ENCODE data around the gene SP5.

The SP5 gene

DNA sequence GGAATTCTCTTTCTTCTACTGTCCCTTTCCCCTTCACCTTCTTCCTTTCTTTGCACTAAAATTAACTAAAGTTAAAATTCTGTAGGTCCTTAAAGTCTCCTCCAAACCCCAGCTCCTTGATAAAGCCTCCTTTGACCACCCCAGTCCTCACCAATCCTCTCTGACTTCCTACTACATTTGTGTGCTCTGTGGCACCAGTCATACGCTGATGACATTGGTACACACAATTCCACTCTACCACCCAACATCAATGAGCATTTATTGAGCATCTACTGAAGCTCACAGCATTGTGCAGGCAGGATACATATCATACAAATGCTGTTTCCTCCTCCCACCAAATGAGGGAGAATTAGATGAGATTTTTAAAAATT lies 4.5 kb upstream of the SP5 start:
- Histone ChIP-seq H3K9me3 (ENCODE audit: control insufficient read depth in 1 of 2, low read length in 2 of 2) (no peaks in the 10 kb centered on the region), H3K4me1 (ENCODE audit: control insufficient read depth in 1 of 2, insufficient read depth in 2 of 2, low read length in 2 of 2) (peaks cover 0 to 11% of the 10 kb centered on the region in 2 donors), H3K27ac (ENCODE audit: low read depth, low read length) (no peak overlapping the region), H3K9ac (ENCODE audit: low read depth in 1 of 2, low read length in 2 of 2) (no peak overlapping the region), H3K36me3 (ENCODE audit: control insufficient read depth in 1 of 2, insufficient read depth in 2 of 2, low read length in 2 of 2) (no peaks in the 10 kb centered on the region), H3K27me3 (ENCODE audit: control insufficient read depth in 1 of 2, insufficient read depth in 2 of 2, low read length in 2 of 2) (peaks cover 18 to 32% of the 10 kb centered on the region in 2 donors), H3K4me3 (ENCODE audit: low read depth in 1 of 2, low read length in 2 of 2) (no peak overlapping the region)

DNA sequence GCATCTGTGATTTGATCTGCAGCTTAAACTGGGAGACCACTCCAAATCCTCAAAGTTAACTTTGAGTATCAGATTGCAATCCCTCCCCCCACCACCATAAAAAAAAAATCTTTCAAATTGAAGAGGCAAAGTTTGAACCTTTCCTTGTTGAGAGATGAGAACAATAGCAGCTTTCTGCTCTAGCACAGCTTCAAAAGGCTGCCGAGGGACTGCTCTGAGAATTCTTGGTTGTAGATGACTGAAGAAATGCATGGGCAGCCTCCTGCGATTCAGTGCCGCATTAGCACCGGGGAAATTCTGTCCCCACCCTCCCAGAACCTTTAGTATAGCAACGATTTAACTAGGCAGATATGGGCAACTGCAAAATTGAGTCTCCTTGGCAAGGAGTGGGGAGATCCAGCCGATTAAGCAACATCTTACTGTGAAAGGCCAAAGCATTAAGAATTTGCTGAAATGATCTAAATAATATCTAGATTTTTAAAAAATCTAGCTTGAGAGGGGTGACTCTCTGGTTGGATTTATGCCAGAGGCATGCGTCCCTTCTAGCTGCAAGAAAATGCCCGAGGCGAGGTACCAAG lies 3.9 kb upstream of the SP5 start:
- Histone ChIP-seq H3K4me1 (ENCODE audit: control insufficient read depth in 1 of 2, insufficient read depth in 2 of 2, low read length in 2 of 2) (peaks cover 0 to 15% of the 10 kb centered on the region in 2 donors), H3K36me3 (ENCODE audit: control insufficient read depth in 1 of 2, insufficient read depth in 2 of 2, low read length in 2 of 2) (no peaks in the 10 kb centered on the region), H3K27ac (ENCODE audit: low read depth, low read length) (no peak overlapping the region), H3K9ac (ENCODE audit: low read depth in 1 of 2, low read length in 2 of 2) (no peak overlapping the region), H3K4me3 (ENCODE audit: low read depth in 1 of 2, low read length in 2 of 2) (no peak overlapping the region), H3K27me3 (ENCODE audit: control insufficient read depth in 1 of 2, insufficient read depth in 2 of 2, low read length in 2 of 2) (peaks cover 18 to 32% of the 10 kb centered on the region in 2 donors), H3K9me3 (ENCODE audit: control insufficient read depth in 1 of 2, low read length in 2 of 2) (no peaks in the 10 kb centered on the region)

DNA sequence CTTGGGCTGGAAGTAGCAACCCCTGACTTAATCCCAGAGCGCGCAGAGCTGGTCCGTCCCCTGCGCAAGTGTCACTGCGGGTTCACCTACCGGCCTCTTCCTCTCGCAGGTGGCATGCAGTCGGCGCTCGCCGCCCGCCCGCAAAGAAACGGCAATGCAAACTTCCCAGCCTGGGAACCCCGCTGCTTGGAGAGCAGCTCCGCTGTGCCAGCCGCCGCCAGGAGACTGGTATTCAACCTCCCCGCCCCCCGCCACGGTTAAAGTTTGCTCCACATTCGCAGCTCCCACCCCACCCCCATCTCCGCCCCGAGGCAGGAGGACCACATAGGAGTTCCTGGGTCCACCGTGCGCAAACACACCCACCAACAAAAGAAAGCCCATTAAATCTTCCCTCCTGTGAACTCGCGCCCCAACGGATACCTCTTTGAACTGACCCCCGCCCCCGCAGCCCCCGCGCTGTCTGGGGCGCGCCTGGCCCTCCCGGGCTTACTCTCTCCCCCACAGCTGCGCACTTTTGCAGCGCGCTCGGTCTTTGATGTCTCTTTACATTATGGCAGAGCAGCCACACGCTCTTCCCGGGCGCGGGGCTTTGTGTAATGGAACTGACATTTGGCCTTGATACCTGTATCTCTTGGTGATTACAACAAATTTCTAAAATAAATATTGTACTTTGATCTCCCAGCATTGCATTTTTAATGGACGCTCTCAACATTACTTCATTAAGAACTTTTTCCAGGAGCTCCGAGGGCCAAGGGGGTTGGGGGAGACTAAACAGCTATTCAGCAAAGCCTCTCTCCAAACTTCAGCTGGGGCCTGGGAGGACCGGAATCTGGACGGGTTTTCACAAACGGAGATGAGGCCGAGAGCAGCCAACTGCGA lies 3.1 kb upstream of the SP5 start:
- H3K27ac ChIP-seq (ENCODE audit: low read depth, low read length), result no peak overlapping the region
- peaks cover 20 to 32% of the 10 kb centered on the region in 2 donors for H3K27me3 ChIP-seq (ENCODE audit: control insufficient read depth in 1 of 2, insufficient read depth in 2 of 2, low read length in 2 of 2)
- no peak overlapping the region for H3K9ac ChIP-seq (ENCODE audit: low read depth in 1 of 2, low read length in 2 of 2)
- peaks cover 0 to 16% of the 10 kb centered on the region in 2 donors for H3K4me1 ChIP-seq (ENCODE audit: control insufficient read depth in 1 of 2, insufficient read depth in 2 of 2, low read length in 2 of 2)
- H3K36me3 ChIP-seq (ENCODE audit: control insufficient read depth in 1 of 2, insufficient read depth in 2 of 2, low read length in 2 of 2), result no peaks in the 10 kb centered on the region
- peak overlapping the region; percentile 28 to 35 for H3K4me3 ChIP-seq (ENCODE audit: low read depth in 1 of 2, low read length in 2 of 2)
- H3K9me3 ChIP-seq (ENCODE audit: control insufficient read depth in 1 of 2, low read length in 2 of 2), result no peaks in the 10 kb centered on the region

DNA sequence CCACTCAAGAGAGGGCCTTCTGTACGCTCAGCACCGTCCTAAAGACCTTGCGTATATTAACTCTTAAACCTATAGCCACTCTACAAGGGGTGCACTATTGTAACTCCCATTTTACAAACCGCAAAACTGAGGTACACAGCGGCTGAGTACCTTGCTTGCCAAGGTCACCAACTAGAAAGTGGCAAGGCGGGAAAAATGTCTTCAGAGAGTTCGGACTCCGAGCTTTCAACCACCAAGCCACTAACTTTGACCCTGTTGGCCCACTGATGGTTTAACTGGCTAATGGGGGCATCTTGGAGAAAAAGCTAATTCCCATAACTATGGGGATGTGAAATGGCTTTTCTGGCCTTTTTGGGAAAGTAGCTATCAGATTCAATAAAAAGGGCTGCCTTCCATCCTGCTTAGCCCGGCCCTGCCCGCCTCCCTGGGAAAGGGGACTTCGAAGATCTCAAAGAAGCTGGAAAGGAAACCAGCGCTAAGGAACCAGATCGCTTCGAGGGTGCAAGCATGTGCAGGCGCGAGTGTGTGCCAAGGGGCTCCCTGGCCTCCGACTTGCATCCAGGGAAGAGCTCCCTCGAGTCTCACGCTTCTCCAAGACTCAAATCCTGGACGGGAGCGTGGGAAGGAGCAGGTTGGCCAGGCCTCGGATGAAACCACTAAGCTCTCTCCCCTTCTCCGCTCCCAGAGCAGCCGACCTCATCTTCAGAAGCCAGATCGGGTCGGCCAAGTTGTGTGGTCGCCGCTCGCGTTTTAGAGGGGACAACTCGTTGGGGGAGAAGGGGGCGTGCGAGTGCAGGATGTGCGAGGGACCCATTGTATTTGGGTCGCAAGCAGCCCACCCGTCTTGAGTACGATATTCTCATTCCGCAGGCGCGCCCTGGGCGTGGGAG lies 2.2 kb upstream of the SP5 start:
- Histone ChIP-seq H3K9me3 (ENCODE audit: control insufficient read depth in 1 of 2, low read length in 2 of 2) (no peaks in the 10 kb centered on the region), H3K27ac (ENCODE audit: low read depth, low read length) (no peak overlapping the region), H3K27me3 (ENCODE audit: control insufficient read depth in 1 of 2, insufficient read depth in 2 of 2, low read length in 2 of 2) (peaks cover 26 to 30% of the 10 kb centered on the region in 2 donors), H3K36me3 (ENCODE audit: control insufficient read depth in 1 of 2, insufficient read depth in 2 of 2, low read length in 2 of 2) (no peaks in the 10 kb centered on the region), H3K4me1 (ENCODE audit: control insufficient read depth in 1 of 2, insufficient read depth in 2 of 2, low read length in 2 of 2) (peaks cover 0 to 16% of the 10 kb centered on the region in 2 donors), H3K4me3 (ENCODE audit: low read depth in 1 of 2, low read length in 2 of 2) (peak overlapping the region; percentile 66 to 73), H3K9ac (ENCODE audit: low read depth in 1 of 2, low read length in 2 of 2) (no peak overlapping the region)

DNA sequence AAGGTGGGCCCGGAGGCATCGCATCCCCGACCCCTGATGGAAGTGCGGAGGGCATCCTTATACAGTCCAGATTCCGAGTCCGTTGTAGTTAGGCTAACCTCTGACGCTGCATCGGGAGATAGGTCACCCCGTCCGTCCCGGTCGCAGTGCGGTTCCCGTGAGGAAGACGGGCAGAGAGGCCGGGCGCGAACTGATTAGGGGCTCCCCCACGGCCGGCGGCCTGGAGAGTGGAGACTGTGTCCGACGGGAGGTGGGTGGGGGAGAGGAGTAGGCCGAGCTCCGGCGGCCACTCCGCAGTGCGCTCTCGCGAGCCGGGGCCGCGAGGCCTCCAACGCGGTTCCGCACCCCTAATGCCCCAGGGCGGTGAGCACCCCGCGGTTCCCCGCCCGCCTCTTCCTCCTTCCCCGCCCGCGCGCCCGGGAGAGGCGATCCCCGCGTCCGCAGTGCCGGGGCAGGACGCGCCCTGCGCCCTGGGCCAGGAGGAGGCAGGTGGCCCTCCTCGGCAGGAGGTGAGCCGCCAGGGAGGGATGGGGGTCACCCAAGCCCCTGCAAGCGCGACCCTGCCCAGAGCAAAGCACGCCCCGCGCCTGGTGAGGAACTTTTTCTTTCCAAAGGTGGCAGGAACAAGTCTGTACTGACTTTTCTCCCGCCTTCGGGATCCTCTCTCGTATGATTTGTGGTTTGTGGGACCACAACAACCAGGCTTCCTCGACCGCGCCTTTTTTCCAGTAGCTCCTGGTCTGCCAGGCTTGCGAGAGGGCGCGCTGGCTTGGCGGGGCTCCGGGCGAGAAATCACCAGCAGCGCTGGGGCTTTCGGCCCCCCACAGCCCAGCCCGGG lies 1.4 kb upstream of the SP5 start:
- Histone ChIP-seq H3K4me3 (ENCODE audit: low read depth in 1 of 2, low read length in 2 of 2) (peak overlapping the region; percentile 66 to 73), H3K36me3 (ENCODE audit: control insufficient read depth in 1 of 2, insufficient read depth in 2 of 2, low read length in 2 of 2) (no peaks in the 10 kb centered on the region), H3K27me3 (ENCODE audit: control insufficient read depth in 1 of 2, insufficient read depth in 2 of 2, low read length in 2 of 2) (peaks cover 33% of the 10 kb centered on the region in 2 donors), H3K27ac (ENCODE audit: low read depth, low read length) (peak overlapping the region; percentile 42), H3K4me1 (ENCODE audit: control insufficient read depth in 1 of 2, insufficient read depth in 2 of 2, low read length in 2 of 2) (peaks cover 0 to 16% of the 10 kb centered on the region in 2 donors), H3K9ac (ENCODE audit: low read depth in 1 of 2, low read length in 2 of 2) (peak overlapping the region; percentile 43 to 71), H3K9me3 (ENCODE audit: control insufficient read depth in 1 of 2, low read length in 2 of 2) (no peaks in the 10 kb centered on the region)

DNA sequence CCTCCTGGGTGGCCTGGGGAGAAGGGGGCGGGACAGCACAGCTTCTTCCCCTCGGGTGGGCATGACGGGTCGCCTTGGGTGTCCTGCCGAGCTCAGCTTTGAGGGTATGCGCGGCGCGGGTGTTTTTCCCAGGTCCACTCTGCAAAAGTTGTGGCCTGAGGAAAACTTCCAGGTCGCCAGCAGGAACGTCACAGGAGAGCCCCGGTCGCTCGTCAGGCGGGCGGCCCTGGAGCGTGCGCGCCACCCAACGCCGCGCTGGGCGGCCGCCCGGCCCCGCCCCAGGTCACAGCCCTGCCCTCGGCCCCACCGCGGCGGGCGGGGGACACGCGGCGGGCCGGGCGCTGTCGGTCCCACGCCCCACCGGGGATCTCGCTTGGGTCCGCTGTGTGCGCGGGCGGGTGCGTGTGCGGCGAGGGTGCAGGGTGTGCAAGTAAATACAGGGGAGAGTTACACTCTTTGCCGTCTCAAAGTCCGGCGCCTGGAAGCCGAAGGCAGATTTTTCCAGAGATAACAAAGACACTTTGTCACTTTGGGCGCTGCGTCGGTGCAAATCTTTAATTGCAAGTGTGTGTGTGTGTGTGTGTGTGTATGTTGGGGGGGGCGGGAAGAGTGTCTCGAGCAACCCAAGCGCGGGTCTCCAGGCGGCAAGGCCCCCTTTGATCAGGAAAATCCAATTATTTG lies 616 bp upstream of the SP5 start:
- Histone ChIP-seq H3K9me3 (ENCODE audit: control insufficient read depth in 1 of 2, low read length in 2 of 2) (no peaks in the 10 kb centered on the region), H3K4me1 (ENCODE audit: control insufficient read depth in 1 of 2, insufficient read depth in 2 of 2, low read length in 2 of 2) (peaks cover 0 to 16% of the 10 kb centered on the region in 2 donors), H3K27ac (ENCODE audit: low read depth, low read length) (peak overlapping the region; percentile 42), H3K9ac (ENCODE audit: low read depth in 1 of 2, low read length in 2 of 2) (peak overlapping the region; percentile 43 to 71), H3K27me3 (ENCODE audit: control insufficient read depth in 1 of 2, insufficient read depth in 2 of 2, low read length in 2 of 2) (peaks cover 33% of the 10 kb centered on the region in 2 donors), H3K4me3 (ENCODE audit: low read depth in 1 of 2, low read length in 2 of 2) (peak overlapping the region; percentile 69 to 73), H3K36me3 (ENCODE audit: control insufficient read depth in 1 of 2, insufficient read depth in 2 of 2, low read length in 2 of 2) (no peaks in the 10 kb centered on the region)

DNA sequence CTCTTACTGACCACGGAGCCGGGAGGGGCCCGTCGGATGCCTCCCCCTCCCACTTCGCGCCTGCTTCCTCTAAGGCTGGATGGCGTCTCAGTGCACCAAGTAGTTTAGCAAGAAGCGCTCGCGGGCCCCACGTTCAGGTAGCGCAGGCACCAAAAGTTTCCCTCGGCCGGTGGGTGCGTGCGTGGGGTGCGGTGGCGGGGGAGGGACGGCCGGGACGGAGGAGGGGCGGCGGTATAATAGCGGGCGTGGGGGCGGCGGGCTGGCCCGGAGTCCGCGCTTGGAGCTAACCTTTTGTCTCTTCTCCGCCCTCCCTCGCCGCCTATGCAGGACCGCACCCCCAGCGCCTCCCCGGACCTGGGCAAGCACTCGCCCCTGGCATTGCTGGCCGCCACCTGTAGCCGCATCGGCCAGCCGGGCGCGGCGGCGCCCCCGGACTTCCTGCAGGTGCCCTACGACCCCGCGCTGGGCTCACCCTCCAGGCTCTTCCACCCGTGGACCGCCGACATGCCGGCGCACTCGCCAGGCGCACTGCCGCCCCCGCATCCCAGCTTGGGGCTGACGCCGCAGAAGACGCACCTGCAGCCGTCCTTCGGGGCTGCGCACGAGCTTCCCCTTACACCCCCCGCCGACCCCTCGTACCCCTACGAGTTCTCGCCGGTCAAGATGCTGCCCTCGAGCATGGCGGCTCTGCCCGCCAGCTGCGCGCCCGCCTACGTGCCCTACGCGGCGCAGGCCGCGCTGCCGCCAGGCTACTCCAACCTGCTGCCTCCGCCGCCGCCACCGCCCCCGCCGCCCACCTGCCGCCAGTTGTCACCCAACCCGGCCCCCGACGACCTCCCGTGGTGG lies 1.0 kb downstream of the SP5 start:
- no peaks in the 10 kb centered on the region for H3K36me3 ChIP-seq (ENCODE audit: control insufficient read depth in 1 of 2, insufficient read depth in 2 of 2, low read length in 2 of 2)
- H3K9me3 ChIP-seq (ENCODE audit: control insufficient read depth in 1 of 2, low read length in 2 of 2), result no peaks in the 10 kb centered on the region
- H3K27ac ChIP-seq (ENCODE audit: low read depth, low read length), result no peak overlapping the region
- H3K4me1 ChIP-seq (ENCODE audit: control insufficient read depth in 1 of 2, insufficient read depth in 2 of 2, low read length in 2 of 2), result peaks cover 0 to 16% of the 10 kb centered on the region in 2 donors
- H3K4me3 ChIP-seq (ENCODE audit: low read depth in 1 of 2, low read length in 2 of 2), result peak overlapping the region; percentile 69 to 73
- H3K9ac ChIP-seq (ENCODE audit: low read depth in 1 of 2, low read length in 2 of 2), result peak overlapping the region in 1 of 2 donors; percentile 25
- H3K27me3 ChIP-seq (ENCODE audit: control insufficient read depth in 1 of 2, insufficient read depth in 2 of 2, low read length in 2 of 2), result peaks cover 27 to 33% of the 10 kb centered on the region in 2 donors

DNA sequence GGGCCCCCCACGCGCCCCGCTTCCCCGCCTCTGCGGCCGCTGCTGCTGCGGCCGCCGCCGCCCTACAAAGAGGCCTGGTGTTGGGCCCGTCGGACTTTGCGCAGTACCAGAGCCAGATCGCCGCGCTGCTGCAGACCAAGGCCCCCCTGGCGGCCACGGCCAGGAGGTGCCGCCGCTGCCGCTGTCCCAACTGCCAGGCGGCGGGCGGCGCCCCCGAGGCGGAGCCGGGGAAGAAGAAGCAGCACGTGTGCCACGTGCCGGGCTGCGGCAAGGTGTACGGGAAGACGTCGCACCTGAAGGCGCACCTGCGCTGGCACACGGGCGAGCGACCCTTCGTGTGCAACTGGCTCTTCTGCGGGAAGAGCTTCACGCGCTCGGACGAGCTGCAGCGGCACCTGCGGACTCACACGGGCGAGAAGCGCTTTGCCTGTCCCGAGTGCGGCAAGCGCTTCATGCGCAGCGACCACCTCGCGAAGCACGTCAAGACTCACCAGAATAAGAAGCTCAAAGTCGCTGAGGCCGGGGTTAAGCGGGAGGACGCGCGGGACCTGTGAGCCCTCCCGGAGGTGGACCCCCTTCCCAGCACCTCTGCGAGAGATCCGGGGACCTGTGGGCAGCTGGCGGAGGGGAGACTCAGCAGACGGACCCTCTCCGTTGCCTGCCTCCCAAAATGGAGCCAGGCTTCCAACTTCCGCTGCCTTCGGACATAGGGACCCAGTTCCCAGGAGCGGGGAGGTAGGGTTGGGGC lies 1.9 kb downstream of the SP5 start:
- Histone ChIP-seq H3K27ac (ENCODE audit: low read depth, low read length) (no peak overlapping the region), H3K4me1 (ENCODE audit: control insufficient read depth in 1 of 2, insufficient read depth in 2 of 2, low read length in 2 of 2) (peaks cover 0 to 16% of the 10 kb centered on the region in 2 donors), H3K9ac (ENCODE audit: low read depth in 1 of 2, low read length in 2 of 2) (no peak overlapping the region), H3K27me3 (ENCODE audit: control insufficient read depth in 1 of 2, insufficient read depth in 2 of 2, low read length in 2 of 2) (peaks cover 26 to 31% of the 10 kb centered on the region in 2 donors), H3K9me3 (ENCODE audit: control insufficient read depth in 1 of 2, low read length in 2 of 2) (no peaks in the 10 kb centered on the region), H3K4me3 (ENCODE audit: low read depth in 1 of 2, low read length in 2 of 2) (peak overlapping the region; percentile 10 to 43), H3K36me3 (ENCODE audit: control insufficient read depth in 1 of 2, insufficient read depth in 2 of 2, low read length in 2 of 2) (no peaks in the 10 kb centered on the region)

Measured in duodenal mucosa (tissue), 2 donors.